ENCODE data around the gene FAM13A.

The FAM13A gene

GRCh38 chr4:88737307-88737941 is 319.6 kb downstream of the FAM13A start:
- no peak for DNase-seq

- no peak for DNase-seq
Measured at GRCh38 chr4:88736264-88736663, 320.7 kb downstream of the FAM13A start.

GRCh38 chr4:88735564-88735963 is 321.4 kb downstream of the FAM13A start:
- no peak for DNase-seq

- no peak for DNase-seq
Measured at GRCh38 chr4:88734403-88734949, 322.5 kb downstream of the FAM13A start.

GRCh38 chr4:88732714-88733368 is 324.1 kb downstream of the FAM13A start:
- DNase-seq = no peak

- DNase-seq = no peak
Measured at GRCh38 chr4:88731381-88731780, 325.6 kb downstream of the FAM13A start.

GRCh38 chr4:88730811-88731210 is 326.2 kb downstream of the FAM13A start:
- no peak for DNase-seq

GRCh38 chr4:88729146-88729760 is 327.7 kb downstream of the FAM13A start:
- no peak for DNase-seq

- DNase-seq = no peak
Measured at GRCh38 chr4:88728146-88728545, 328.8 kb downstream of the FAM13A start.

GRCh38 chr4:88725986-88726385 is 331.0 kb downstream of the FAM13A start:
- DNase-seq = no peak

- DNase-seq = no peak
Measured at GRCh38 chr4:88725143-88725542, 331.8 kb downstream of the FAM13A start.

GRCh38 chr4:88724406-88724805 is 332.6 kb downstream of the FAM13A start:
- DNase-seq = no peak

GRCh38 chr4:88722828-88723227 is 334.2 kb downstream of the FAM13A start:
- no peak for DNase-seq

GRCh38 chr4:88722276-88722780 is 334.7 kb downstream of the FAM13A start:
- no peak for DNase-seq

- DNase-seq = no peak
Measured at GRCh38 chr4:88720451-88721428, 336.2 kb downstream of the FAM13A start.

GRCh38 chr4:88719381-88719780 is 337.6 kb downstream of the FAM13A start:
- DNase-seq = peak; percentile 8

- no peak for DNase-seq
Measured at GRCh38 chr4:88718098-88718497, 338.9 kb downstream of the FAM13A start.

- DNase-seq = no peak
Measured at GRCh38 chr4:88713782-88714181, 343.2 kb downstream of the FAM13A start.

GRCh38 chr4:88709989-88710388 is 347.0 kb downstream of the FAM13A start:
- DNase-seq = no peak

- no peak for DNase-seq
Measured at GRCh38 chr4:88706574-88706973, 350.4 kb downstream of the FAM13A start.

- peak; percentile 18 for DNase-seq
Measured at GRCh38 chr4:88705805-88706492, 351.0 kb downstream of the FAM13A start.

GRCh38 chr4:88705223-88705622 is 351.8 kb downstream of the FAM13A start:
- DNase-seq = no peak
